ENCODE results near the gene TSC22D4. TPM values are rescaled to one million over a fixed set of nuclear protein-coding genes. Genes with fewer than 3 reads are reported as not detected.
"Not testable (repeated sequence)": the region's sequence is repeated elsewhere in the genome, so short reads cannot be mapped to it uniquely, and the experiment has no call there.

Gene TSC22D4
- polyA plus RNA-seq, 1 donor from 2014 or later, result 2.1 TPM

GRCh38 chr7:100506356-100506923 lies 27.4 kb upstream of the TSC22D4 start:
- Histone ChIP-seq H3K9me2 (ENCODE audit: insufficient read depth, low read length) (no peaks in the 10 kb centered on the region), H2AFZ (ENCODE audit: low read depth, low read length) (no peak overlapping the region), H3K79me2 (replicated peaks; ENCODE audit: insufficient read depth, low read length) (no peaks in the 10 kb centered on the region), H3K4me2 (ENCODE audit: low read length) (no peak overlapping the region), H3K9ac (ENCODE audit: low read length) (no peak overlapping the region), H3F3A (ENCODE audit: insufficient read depth, low read length, poor library complexity, severe bottlenecking) (no peaks in the 10 kb centered on the region), H3K4me3 (ENCODE audit: low read length) (no peak overlapping the region), H3K9me3 (ENCODE audit: low read length) (no peaks in the 10 kb centered on the region), H3K27me3 (ENCODE audit: insufficient read depth, low read depth, low read length) (no peaks in the 10 kb centered on the region), H4K20me1 (ENCODE audit: insufficient read depth) (no peaks in the 10 kb centered on the region), H3K27ac (ENCODE audit: low read length) (no peak overlapping the region), H3K36me3 (ENCODE audit: insufficient read depth, low read length) (no peaks in the 10 kb centered on the region)
- TF ChIP-seq MXI1 (conservative IDR thresholded peaks at IDR 0.05; ENCODE audit: poor library complexity, severe bottlenecking) (peak; percentile 37), RAD21 (conservative IDR thresholded peaks at IDR 0.05) (no peak)

DNA sequence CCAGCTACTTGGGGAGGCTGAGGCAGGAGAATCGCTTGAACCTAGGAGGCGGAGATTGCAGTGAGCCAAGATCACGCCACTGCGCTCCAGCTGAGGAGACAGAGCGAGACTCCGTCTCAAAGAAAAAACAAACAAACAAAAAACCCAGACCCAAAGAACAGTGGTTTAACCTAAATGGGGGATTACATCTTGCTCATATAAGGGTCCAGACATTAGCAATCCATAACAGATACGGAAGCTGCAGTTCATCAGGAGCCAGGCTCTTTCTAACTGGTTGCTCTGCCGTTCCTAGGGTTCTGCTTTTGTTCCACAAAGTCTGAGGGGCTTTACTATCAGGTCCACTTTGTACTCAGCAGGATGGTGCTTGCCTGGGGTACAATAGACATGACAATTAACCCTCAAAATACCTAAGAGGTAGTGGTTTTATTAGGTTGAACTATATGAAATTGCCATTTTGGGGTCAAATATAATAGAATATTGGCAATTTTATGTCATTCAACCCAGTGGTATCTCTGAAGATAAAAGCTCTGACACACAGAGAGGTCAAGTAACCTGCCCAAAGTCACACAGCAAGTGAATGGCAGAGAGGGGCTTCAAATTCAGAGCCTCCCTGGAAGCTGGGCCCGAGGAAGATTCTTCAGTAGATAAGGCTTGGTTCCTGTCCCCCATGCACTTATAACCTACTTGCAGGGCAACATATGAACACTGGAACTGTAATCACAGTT lies 26.0 kb upstream of the TSC22D4 start:
- Histone ChIP-seq H3K27ac (ENCODE audit: low read length) (no peak overlapping the region), H3K9me2 (ENCODE audit: insufficient read depth, low read length) (no peaks in the 10 kb centered on the region), H3K4me3 (ENCODE audit: low read length) (no peak overlapping the region), H3K27me3 (ENCODE audit: insufficient read depth, low read depth, low read length) (no peaks in the 10 kb centered on the region), H3K79me2 (replicated peaks; ENCODE audit: insufficient read depth, low read length) (no peaks in the 10 kb centered on the region), H3K4me2 (ENCODE audit: low read length) (no peak overlapping the region), H4K20me1 (ENCODE audit: insufficient read depth) (no peaks in the 10 kb centered on the region), H3F3A (ENCODE audit: insufficient read depth, low read length, poor library complexity, severe bottlenecking) (no peaks in the 10 kb centered on the region), H3K36me3 (ENCODE audit: insufficient read depth, low read length) (no peaks in the 10 kb centered on the region), H2AFZ (ENCODE audit: low read depth, low read length) (no peak overlapping the region), H3K9me3 (ENCODE audit: low read length) (no peaks in the 10 kb centered on the region), H3K9ac (ENCODE audit: low read length) (no peak overlapping the region)
- TF ChIP-seq MXI1 (conservative IDR thresholded peaks at IDR 0.05; ENCODE audit: poor library complexity, severe bottlenecking) (no peak), EZH2 (IDR thresholded peaks at IDR 0.05; ENCODE audit: borderline replicate concordance, insufficient read depth, low read length, poor library complexity, severe bottlenecking) (no peak), RAD21 (conservative IDR thresholded peaks at IDR 0.05) (no peak), SMC3 (conservative IDR thresholded peaks at IDR 0.05; ENCODE audit: poor library complexity) (no peak), EP300 (conservative IDR thresholded peaks at IDR 0.05; ENCODE audit: poor library complexity, severe bottlenecking) (no peak), TAF1 (IDR thresholded peaks at IDR 0.05; ENCODE audit: low read depth) (no peak), POLR2AphosphoS5 (IDR thresholded peaks at IDR 0.05) (no peak)
- TF ChIP-seq, protein P1, sequence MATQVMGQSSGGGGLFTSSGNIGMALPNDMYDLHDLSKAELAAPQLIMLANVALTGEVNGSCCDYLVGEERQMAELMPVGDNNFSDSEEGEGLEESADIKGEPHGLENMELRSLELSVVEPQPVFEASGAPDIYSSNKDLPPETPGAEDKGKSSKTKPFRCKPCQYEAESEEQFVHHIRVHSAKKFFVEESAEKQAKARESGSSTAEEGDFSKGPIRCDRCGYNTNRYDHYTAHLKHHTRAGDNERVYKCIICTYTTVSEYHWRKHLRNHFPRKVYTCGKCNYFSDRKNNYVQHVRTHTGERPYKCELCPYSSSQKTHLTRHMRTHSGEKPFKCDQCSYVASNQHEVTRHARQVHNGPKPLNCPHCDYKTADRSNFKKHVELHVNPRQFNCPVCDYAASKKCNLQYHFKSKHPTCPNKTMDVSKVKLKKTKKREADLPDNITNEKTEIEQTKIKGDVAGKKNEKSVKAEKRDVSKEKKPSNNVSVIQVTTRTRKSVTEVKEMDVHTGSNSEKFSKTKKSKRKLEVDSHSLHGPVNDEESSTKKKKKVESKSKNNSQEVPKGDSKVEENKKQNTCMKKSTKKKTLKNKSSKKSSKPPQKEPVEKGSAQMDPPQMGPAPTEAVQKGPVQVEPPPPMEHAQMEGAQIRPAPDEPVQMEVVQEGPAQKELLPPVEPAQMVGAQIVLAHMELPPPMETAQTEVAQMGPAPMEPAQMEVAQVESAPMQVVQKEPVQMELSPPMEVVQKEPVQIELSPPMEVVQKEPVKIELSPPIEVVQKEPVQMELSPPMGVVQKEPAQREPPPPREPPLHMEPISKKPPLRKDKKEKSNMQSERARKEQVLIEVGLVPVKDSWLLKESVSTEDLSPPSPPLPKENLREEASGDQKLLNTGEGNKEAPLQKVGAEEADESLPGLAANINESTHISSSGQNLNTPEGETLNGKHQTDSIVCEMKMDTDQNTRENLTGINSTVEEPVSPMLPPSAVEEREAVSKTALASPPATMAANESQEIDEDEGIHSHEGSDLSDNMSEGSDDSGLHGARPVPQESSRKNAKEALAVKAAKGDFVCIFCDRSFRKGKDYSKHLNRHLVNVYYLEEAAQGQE (IDR thresholded peaks at IDR 0.05; ENCODE audit: borderline replicate concordance), result no peak
- TF ChIP-seq, protein P2, sequence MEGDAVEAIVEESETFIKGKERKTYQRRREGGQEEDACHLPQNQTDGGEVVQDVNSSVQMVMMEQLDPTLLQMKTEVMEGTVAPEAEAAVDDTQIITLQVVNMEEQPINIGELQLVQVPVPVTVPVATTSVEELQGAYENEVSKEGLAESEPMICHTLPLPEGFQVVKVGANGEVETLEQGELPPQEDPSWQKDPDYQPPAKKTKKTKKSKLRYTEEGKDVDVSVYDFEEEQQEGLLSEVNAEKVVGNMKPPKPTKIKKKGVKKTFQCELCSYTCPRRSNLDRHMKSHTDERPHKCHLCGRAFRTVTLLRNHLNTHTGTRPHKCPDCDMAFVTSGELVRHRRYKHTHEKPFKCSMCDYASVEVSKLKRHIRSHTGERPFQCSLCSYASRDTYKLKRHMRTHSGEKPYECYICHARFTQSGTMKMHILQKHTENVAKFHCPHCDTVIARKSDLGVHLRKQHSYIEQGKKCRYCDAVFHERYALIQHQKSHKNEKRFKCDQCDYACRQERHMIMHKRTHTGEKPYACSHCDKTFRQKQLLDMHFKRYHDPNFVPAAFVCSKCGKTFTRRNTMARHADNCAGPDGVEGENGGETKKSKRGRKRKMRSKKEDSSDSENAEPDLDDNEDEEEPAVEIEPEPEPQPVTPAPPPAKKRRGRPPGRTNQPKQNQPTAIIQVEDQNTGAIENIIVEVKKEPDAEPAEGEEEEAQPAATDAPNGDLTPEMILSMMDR (IDR thresholded peaks at IDR 0.05; ENCODE audit: poor library complexity, severe bottlenecking), result no peak

GRCh38 chr7:100504031-100504430 lies 25.0 kb upstream of the TSC22D4 start:
- H4K20me1 ChIP-seq (ENCODE audit: insufficient read depth); H3K79me2 ChIP-seq (replicated peaks; ENCODE audit: insufficient read depth, low read length); H3K27me3 ChIP-seq (ENCODE audit: insufficient read depth, low read depth, low read length); H2AFZ ChIP-seq (ENCODE audit: low read depth, low read length); H3K36me3 ChIP-seq (ENCODE audit: insufficient read depth, low read length); H3K27ac ChIP-seq (ENCODE audit: low read length); H3K9me2 ChIP-seq (ENCODE audit: insufficient read depth, low read length); H3F3A ChIP-seq (ENCODE audit: insufficient read depth, low read length, poor library complexity, severe bottlenecking); H3K9me3 ChIP-seq (ENCODE audit: low read length); H3K4me2 ChIP-seq (ENCODE audit: low read length); H3K9ac ChIP-seq (ENCODE audit: low read length); H3K4me3 ChIP-seq (ENCODE audit: low read length): not testable (repeated sequence)

DNA sequence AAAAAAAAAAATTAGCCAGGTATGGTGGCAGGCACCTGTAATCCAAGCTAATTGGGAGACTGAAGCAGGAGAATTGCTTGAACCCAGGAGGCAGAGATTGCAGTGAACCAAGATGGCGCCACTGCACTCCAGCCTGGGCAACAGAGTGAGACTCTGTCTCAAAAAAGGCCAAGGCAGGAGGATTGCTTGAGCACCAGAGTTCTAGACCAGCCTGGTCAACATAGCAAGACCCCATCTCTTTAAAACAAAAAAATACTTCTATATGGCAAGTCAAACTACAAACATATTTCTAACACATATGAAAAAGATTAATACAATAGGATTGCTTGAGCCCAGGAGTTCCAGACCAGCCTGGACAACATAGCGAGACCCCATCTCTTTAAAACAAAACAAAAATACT lies 21.7 kb upstream of the TSC22D4 start:
- not testable (repeated sequence) for H3K79me2 ChIP-seq (replicated peaks; ENCODE audit: insufficient read depth, low read length); H4K20me1 ChIP-seq (ENCODE audit: insufficient read depth); H3K27me3 ChIP-seq (ENCODE audit: insufficient read depth, low read depth, low read length); H3K9ac ChIP-seq (ENCODE audit: low read length); H3K9me2 ChIP-seq (ENCODE audit: insufficient read depth, low read length); H3K36me3 ChIP-seq (ENCODE audit: insufficient read depth, low read length); H2AFZ ChIP-seq (ENCODE audit: low read depth, low read length); H3F3A ChIP-seq (ENCODE audit: insufficient read depth, low read length, poor library complexity, severe bottlenecking); H3K9me3 ChIP-seq (ENCODE audit: low read length); H3K27ac ChIP-seq (ENCODE audit: low read length); H3K4me3 ChIP-seq (ENCODE audit: low read length); H3K4me2 ChIP-seq (ENCODE audit: low read length)
